ENCODE data around the gene IFNA6.
A peak's percentile ranks its signal among the peaks of the same experiment; 100 is the strongest.
"Not testable (repeated sequence)": the region's sequence is repeated elsewhere in the genome, so short reads cannot be mapped to it uniquely, and the experiment has no call there.

Gene IFNA6

DNA sequence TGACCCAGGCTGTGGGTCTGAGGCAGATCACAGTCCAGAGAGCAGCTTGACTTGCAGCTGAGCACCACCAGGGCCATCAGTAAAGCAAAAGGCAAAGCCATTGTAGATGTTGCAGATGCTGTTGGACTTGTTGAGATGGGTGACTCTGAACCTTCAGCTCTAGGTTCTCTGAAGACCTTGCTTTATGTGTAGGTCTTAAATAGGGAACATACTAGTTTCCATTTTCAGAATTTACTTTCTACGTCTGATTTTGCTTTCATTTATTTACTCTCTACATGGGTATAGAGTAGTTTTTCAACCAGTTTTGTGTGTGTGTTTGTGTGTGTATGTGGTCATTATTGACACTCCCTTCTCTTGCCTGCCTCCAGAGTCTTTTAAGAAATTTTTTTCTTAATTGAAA lies at the start of gene IFNA6:
IFNA6 (minus strand) TSS at position 101 of the 400 bp plus-strand sequence; CDS start at position 101, 0 bp downstream.
- no peak for DNase-seq (ENCODE audit: low spot score)

DNA sequence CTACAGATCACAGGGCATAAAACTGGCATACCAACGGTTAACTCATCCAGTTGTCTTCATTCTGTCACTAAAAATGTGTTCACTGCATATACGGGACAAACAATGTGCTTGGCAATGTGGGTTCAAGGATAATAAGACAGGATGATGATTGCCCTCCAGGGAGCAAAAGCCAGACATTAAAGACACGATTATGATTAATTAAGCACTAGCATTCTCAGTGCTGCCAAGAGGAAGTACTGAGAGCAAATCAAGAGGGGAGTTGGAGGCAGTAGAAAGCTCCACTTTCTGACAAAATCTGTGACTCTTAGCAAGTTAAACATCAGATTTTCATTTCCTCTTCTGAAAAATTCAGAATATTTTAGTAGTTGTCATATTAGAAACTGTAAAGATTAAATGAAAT lies 49.3 kb upstream of the IFNA6 start:
- DNase-seq (ENCODE audit: low spot score): no peak

DNA sequence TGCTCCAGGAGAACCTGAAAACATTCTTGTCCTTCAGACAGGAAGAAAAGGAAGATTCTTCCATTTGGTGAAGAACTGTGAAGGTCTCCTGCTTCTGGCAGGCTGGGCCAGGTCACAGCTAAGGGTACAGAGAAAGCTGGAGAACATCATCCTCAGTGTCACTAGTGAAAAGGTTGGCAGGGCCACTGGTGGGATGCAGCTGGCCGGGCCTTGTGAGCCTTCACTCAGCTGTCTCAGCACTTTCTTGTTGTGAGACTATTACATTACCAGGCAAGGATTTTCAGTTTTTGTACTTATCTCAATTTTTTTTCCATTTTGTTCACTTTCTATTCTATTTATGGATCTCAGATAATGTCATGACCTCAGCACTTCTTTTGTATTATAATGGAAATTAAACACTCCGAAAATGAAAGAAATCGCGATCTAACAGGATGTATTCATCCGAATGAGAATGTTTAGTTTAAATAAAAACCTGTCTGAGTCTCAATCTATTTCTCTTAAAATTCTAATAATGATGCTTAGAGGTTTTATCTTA lies 48.3 kb upstream of the IFNA6 start:
- DNase-seq (ENCODE audit: low spot score): no peak

DNA sequence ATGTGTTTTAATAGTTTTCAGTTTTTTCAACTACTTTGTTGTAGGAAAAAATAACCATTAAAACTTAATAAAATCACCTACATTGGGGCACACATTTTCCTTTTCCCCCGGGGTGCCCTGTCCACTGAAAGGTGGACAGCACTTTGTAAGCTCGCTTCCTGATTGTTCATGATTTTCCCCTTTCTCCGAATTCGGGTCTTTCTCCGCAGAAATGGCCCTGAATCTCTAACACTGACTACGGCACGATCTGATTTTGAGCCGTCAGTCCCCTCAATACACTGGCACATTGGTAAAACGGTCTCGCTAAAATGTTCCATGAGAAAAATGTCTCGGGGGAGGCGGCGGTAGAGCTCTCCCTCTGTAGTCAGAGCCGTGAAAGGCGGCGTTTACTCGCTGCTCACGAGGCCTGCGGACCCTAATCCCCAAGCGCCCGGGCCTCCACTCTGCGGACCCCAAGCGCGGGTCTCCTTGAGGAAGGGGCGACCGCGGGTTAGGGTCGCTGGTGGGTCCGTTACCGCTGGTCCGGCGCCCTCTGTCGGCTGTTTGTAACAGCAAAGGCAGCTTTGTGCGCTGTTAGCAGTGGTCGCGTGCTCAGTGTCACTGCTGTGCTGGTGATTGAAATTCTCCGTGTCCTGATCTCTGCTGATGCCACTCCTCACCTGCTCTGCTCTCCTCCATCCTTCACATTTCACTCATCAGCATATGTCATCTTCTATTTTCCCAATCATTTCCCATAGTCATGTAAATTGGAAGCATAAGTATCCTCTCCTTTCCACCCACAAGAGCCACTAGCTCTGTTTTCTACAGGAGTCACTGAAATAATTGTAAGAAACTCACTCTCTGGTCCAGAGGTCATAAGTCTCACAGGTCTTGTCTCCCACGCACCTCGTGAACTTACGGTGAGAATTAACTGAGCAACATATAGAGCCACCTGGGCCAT lies 45.4 kb upstream of the IFNA6 start:
- peak; percentile 64 for DNase-seq (ENCODE audit: low spot score)

DNA sequence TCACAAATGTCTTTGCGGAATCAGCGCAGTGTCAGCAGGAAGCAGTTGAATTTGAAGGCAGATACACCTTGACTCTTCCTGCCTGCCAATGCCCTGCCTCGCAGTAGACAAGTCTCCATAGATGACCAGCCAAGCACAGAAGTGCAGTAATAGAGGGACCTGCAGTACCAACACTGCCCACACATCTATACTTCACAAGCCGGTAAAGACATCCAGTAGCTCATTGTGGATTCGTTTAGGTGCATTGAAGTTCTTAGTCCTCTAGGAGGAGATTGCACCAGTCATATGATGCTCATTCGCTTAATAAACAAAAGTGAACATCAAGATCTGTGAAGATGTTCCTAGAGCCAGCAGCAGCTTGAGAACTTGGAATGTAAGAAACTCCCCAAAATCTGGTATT lies 41.6 kb upstream of the IFNA6 start:
- no peak for DNase-seq (ENCODE audit: low spot score)

DNA sequence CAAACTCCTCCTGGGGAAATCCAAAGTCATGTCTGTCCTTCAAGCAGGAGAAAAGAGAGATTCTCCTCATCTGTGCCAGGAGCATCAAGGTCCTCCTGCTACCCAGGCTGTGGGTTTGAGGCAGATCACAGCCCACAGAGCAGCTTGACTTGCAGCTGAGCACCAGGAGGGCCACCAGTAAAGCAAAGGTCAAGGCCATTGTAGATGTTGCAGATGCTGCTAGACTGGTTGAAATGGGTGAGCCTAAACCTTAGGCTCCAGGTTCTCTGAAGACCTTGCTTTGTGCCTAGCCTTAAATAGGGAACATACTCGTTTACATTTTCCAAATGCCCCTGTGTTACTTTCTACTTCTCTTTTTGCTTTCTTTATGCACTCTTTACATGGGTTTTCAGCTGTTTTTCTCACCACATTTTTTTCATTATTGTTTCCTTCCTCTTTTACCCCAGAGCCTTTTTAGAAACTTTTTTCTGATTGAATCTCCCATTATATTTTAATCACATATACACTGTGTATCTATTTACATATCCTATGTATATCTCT lies 34.5 kb upstream of the IFNA6 start, which contains the start of gene IFNA2:
IFNA2 (minus strand) TSS at position 268 of the 540 bp plus-strand sequence; CDS start at position 199, 69 bp downstream.
- DNase-seq (ENCODE audit: low spot score): no peak

DNA sequence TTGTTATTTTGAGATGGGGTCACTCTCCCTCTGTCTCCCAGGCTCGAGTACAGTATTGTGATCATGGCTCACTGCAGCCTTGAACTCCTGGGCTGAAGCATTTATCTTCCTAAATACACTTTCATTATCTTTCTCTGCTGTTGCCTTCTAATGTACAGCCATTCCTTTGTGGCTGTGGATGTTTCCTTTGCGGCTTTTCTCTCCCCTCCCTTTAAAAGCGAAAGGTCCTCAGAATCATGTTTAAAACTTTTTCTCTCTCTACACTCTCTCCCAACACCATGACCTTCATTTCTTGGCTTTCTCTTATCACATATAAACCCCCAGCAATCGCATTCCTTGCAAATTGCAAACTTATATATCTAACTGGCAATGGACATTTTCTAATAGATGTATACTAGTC lies 32.9 kb upstream of the IFNA6 start:
- no peak for DNase-seq (ENCODE audit: low spot score)

DNA sequence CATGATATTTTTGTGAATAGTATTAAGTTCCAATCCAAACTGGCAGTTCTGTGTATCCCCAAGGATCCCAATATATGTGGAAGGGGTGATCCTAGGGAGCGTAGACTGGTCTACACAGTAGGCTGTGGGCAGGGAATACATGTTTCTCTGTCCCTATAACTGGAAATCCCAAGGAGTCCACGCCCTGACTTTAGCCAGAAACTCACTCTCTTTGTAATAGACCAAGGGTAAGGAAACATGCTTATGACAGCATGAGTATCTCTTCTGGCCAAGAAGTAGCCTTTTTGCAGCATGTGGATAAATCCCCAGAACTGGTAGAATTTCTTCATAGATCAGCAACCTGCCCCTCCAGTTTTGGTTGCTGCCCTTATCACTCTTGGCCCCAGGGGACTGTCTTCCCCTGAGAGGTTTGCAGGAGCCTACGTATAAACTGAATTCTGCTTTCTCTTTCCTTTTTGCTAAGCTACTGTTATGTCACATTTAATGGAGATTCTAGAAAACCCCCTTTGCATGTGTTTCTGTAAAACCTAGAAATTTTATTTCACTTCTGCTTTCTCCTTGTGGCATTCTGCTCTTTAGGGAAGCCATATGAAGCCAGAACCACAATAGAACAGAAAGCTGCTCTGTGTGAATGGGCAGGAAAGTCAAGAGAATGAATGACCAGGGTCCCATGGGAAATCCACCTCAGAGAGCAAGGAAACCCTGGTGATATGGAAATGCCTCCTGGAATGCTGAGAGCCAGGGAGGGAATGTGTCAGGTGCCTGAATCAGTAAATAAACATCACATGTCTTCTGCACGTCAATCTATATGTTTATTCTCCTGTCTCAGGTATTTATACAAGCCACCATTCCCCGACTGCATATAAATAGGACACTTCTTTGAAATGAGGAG lies 31.0 kb upstream of the IFNA6 start:
- no peak for DNase-seq (ENCODE audit: low spot score)

DNA sequence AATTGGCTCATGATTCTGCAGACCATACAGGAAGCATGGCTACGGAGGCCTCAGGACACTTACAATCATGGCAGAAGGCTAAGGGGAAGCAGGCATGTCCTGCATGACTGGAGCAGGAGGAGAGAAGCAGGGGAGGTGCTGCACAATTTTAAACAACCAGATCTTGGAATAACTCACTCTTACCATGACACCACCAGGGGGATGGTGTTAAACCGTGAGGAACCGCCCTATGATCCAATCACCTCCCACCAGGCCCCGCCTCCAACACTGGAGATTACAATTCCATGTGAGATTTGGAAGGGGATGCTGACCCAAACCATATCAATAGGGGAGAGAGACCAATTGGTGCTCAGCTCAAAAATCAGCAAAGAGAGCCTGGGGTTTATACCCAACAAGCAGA lies 20.8 kb upstream of the IFNA6 start:
- DNase-seq (ENCODE audit: low spot score): not testable (repeated sequence)

DNA sequence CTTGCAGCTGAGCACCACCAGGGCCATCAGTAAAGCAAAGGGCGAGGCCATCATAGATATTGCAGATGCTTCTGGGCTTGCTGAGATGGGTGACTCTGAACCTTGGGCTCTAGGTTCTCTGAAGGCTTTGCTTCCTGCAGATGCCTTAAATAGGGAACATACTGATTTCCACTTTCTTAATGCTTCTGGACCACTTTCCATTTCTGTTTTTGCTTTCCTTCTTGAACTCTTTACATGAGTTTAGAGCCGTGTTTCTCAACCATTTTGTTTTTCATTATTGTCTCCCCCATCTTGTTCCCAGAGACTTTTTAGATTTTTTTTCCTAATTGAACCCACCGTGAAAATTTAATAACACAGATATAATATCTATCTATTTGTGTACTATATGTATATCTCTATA lies 17.3 kb upstream of the IFNA6 start, which contains the start of gene IFNA13:
IFNA13 (minus strand) TSS at position 101 of the 400 bp plus-strand sequence; CDS start at position 54, 47 bp downstream.
- no peak for DNase-seq (ENCODE audit: low spot score)

DNA sequence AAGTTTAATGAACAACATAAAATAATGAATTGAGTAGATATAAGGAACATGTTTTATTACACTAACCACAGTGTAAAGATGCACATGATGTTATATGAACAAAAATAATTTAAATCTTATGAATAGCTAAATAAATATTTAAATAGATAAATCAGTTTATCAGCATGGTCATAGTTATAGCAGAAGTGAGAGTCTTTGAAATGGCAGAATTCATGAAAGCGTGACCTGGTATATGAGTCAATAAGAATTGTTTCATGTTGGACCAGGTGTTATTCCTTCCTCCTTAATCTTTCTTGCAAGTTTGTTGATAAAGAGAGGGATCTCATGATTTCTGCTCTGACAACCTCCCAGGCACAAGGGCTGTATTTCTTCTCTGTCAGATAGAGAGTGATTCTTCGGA lies 16.5 kb upstream of the IFNA6 start:
- not testable (repeated sequence) for DNase-seq (ENCODE audit: low spot score)

DNA sequence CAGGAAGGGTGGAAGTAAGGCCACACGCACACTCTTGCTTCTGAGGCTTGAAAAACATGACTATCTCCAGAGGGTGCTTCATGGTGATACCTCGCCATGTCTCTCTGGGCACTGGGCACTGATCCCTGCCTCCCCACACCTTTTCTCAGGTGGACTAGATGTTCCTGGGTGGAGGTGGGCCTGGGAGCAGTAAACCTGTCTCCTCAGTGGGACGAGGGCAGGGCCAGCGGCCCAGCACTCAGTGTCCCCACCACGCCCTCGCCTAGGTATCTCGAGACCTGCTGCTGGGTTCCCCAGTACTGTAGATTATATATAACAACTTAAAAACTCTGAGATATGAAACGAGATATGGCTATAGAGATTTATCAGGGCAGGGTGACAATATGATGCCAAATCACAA lies 11.6 kb upstream of the IFNA6 start:
- no peak for DNase-seq (ENCODE audit: low spot score)

DNA sequence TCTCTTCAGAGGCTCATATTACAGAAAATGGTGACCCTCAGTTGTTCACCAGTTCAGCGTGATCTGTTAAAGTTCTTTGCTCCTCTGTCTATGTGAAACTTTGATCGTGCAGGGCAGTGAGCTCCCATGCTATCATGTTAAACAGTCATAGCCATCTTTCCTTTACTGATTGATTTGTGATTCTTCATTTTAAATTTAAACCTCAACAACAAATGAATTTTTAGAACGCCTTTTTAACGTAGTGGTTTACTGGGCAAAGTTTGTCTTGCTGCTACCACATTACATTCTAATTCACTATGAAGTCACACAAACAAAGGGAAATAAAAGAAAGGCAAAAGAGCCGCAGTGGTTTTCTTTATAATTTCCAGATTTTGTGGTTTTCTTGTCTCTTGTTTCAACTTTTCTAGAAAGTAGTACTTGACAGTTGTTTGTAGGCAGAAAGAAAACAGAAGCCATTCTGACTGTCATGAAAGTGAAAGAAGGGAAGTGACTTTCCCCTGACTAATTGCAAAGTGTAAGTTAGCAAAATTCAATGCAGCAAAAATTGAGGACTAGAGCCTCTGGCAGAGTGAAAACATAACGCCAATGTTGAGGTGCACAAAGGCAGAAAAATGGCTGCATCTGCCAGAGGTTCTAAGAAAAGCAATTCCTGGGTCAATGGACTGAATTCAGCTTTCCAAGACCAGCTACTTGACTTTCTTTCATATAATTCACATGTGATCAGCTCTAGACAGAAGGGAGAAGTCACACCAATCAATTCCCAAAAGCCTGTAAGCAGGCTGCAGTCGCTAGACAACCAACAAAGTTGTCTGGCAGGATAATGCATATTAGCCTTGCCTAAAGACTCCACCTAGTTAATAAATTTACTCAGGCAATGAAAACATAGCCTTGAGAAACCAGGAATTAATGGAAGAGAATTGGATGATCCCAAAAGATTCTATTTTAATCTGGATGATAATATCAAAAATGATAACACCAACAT lies 7.1 kb upstream of the IFNA6 start:
- no peak for DNase-seq (ENCODE audit: low spot score)

DNA sequence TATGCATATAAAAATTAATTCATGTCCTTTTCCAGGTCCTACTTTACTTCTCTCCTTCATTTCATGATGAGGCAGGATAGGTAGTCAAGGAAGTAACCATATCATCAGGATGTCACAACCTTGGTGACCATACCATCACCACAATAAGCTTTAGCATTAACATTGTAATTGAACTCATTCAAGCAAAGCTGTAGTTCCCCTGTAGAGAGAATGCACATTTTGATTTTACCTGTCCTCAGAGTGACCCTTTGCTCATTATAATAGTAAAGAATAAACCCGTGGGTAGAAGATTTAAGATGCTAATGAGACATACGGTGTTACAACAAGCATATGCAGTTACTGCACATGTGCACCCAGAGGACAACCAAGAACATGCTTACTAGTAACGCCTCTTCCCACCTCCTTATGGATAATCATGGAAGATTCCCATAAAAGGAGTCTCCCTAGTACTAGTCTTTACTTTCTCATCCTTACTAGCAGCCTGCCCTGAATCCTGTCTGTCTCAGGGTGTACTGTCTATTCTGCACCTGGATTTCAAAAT lies 2.2 kb downstream of the IFNA6 start:
- DNase-seq (ENCODE audit: low spot score): no peak

DNA sequence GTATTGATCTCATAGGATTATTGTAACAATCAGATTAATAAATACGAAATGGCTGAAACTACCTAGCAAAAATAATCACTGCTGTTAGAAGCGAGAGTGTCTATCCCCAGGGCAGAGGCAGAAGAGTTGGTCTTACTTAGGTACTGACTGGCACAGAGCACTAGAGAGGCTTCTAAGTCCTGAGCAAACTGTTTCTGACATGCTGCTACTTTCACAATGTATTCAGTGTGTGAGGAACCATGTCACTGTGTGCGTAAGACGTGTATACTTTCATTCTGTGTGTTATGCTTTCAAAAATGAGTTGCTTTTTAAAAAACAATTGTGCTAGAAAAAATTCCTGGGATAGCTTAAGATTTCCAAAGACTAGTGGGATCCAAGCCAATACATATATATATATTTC lies 10.0 kb downstream of the IFNA6 start:
- no peak for DNase-seq (ENCODE audit: low spot score)

DNA sequence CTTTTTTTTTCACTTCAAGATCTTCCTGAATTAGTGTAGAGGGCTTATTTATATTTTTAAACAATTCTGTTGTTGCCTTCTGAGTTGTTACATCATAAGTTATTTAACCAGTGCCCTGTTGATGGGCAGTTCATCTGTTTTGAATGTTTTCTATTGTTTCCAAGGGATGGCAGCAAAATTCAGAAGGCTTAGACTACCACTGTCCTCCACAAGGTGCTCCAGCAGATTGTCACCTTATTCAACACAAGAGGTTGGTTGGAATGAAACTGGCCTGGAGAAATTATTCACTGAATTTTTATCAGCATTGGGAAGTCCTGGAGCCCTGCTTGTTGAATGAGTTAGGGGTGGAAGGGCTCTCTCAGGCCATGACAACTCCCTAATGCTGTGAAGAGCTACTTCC lies 14.2 kb downstream of the IFNA6 start:
- peak; percentile 29 for DNase-seq (ENCODE audit: low spot score)

DNA sequence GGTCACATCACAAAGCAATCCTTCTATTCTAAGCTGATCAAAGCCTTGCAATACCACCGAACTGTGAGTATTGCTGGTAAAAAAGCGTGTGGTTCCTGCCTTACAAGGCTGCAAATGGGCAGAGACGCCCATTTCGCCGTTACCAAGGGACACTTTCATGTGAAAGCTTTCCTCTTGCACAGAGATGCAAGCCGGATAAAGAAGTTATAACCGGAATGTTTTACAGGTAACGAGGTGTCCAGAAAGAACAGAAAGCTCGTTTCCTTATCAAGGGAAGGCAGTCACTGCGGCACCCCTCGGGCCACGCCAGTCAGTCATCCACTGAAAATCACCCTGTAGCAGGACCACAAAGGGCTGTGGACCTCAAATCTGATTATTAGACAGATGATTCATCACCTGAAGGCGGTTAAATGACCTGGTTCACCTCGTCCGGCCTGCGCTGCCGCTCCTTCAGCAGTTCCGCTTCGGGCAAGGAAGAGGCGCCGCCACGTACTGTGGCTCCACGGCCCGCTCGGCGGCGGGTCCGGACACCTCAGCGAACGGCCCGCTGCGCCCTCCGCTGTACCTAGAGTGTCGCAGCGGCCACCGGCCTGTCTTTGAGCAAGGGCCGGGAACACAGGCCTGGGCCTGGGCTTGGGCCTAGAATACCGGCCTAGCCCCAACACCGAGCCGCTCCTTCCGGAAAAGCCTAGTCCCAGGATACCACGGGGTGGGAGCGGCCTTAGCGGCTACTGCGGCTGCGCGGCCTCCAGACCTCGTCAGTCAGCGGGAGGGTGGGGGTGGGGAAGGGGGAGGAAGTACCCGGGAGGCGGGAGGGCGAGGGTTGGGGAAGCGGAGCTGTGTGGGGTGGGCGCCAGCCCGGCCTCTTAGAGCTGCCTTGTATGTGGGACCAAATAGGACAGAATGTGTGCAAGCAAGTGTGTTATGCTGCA lies 15.7 kb downstream of the IFNA6 start, which contains the start of gene KLHL9:
KLHL9 (minus strand) TSS at position 704 of the 932 bp plus-strand sequence; CDS start at position 159, 545 bp downstream.
- peak; percentile 95 for DNase-seq (ENCODE audit: low spot score)

DNA sequence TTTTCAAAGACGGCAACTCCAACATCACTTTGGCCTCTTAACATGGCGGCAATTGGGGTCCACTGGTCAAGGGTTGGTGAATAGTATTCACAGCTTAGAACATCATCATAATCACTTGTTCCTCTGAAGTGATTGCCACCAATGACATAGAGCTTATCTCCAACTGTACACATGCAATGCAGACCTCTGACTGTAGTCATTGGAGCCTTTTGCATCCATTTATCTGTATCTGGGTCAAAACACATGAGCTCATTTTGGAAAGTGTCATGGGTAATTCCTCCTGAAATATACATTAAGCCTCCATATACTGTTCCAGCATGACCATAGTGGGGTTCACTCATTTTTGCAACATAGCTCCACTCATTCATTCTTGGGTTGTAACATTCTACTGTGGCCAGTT lies 17.5 kb downstream of the IFNA6 start:
- no peak for DNase-seq (ENCODE audit: low spot score)

Measured in globus pallidus (tissue), 1 donor.